T-helper 2 cell treated with Interferon-gamma antibody and Interleukin-4, amounts not matched to agents 5 μg/mL and 100 μg/mL, for 36 hours (primary cell): ENCODE results near the gene PPP6R2.

Experiments used
- DNase-seq: peaks from one replicate; pipeline ENCODE4 v3.0.0; 2021; ENCODE audit warnings: low spot score
- H3K27ac Mint-ChIP-seq: one replicate; pipeline ENCODE4 v1.8.0; 2021; ENCODE audit warnings: mild to moderate bottlenecking, mixed read lengths
- H3K27me3 Mint-ChIP-seq: one replicate; pipeline ENCODE4 v1.8.0; 2021; ENCODE audit warnings: low read depth, mixed read lengths
- H3K36me3 Mint-ChIP-seq: one replicate; pipeline ENCODE4 v1.8.0; 2021; ENCODE audit warnings: low read depth, mixed read lengths
- H3K4me1 Mint-ChIP-seq: one replicate; pipeline ENCODE4 v1.8.0; 2021; ENCODE audit warnings: low read depth, mixed read lengths
- H3K4me3 Mint-ChIP-seq: one replicate; pipeline ENCODE4 v1.8.0; 2022; ENCODE audit warnings: mild to moderate bottlenecking, moderate library complexity, mixed read lengths
- H3K9me3 Mint-ChIP-seq: one replicate; pipeline ENCODE4 v1.8.0; 2021; ENCODE audit warnings: mixed read lengths

Gene PPP6R2

GRCh38 chr22:50488006-50488677 is 145.0 kb downstream of the PPP6R2 start:
- Mint-ChIP-seq H3K36me3 (no peaks in the 10 kb centered on the region), H3K4me3 (no peak overlapping the region), H3K27ac (no peak overlapping the region), H3K9me3 (no peaks in the 10 kb centered on the region), H3K27me3 (no peaks in the 10 kb centered on the region), H3K4me1 (peaks cover 6% of the 10 kb centered on the region)
- no peak for DNase-seq

DNA sequence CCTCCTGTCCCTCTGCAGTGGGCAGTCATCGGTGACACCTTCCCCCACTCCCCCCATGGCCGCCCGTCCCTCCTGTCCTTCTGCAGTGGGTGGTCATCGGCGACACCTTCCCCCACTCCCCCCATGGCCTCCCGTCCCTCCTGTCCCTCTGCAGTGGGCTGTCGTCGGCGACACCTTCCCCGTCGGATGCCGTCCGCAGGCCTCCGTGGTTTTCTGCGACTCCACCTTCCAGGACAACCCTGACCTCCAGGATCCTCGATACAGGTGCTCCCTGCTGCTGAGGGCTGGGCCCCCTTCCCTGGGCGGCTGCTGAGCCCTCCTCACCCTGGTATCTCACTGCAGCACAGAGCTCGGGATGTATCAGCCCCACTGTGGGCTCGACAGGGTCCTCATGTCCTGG is 145.8 kb downstream of the PPP6R2 start:
- H3K27ac Mint-ChIP-seq = no peak overlapping the region
- no peaks in the 10 kb centered on the region for H3K27me3 Mint-ChIP-seq
- no peaks in the 10 kb centered on the region for H3K36me3 Mint-ChIP-seq
- H3K4me1 Mint-ChIP-seq = peaks cover 6% of the 10 kb centered on the region
- no peaks in the 10 kb centered on the region for H3K9me3 Mint-ChIP-seq
- no peak for DNase-seq
- no peak overlapping the region for H3K4me3 Mint-ChIP-seq

GRCh38 chr22:50489363-50490243 is 146.5 kb downstream of the PPP6R2 start:
- Mint-ChIP-seq H3K4me3 (no peak overlapping the region), H3K36me3 (no peaks in the 10 kb centered on the region)
- no peak for DNase-seq

DNA sequence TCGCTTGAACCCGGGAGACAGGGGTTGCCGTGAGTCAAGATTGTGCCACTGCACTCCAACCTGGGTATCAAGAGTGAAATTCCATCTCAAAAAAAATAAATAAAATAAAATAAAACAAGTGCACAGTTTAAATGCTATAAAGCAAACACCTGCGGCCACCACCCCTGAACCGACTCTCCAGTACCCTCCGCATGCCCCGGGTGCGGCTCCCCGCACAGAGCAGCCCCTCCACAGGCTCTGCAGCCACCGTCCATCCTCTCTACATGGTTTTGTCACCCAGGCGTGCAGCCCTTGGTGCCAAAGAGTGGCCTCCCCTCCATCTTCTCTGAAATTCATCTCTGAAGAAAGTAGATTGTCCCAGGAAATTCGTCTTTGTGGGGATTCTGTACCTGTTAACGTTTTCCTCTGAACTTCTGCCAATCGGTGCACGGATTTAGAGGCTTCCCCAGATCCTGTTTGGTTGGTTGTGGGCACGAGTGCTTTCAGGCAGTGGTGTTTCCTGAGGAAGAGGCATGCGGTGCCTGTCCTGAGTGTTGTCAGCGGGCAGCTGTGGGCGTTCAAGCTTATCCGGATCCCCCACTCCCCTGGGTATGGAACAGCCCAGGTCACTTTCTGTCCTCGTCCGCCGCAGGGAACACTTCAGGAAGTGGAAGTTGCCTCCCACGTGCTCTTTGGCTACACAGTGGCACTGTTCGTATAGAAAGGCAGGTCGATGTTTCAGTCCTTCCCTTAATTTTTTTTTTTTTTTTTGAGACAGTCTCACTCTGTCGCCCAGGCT is 147.6 kb downstream of the PPP6R2 start:
- H3K4me3 Mint-ChIP-seq = no peak overlapping the region
- H3K27me3 Mint-ChIP-seq = no peaks in the 10 kb centered on the region
- no peaks in the 10 kb centered on the region for H3K9me3 Mint-ChIP-seq
- no peak for DNase-seq
- peaks cover 6% of the 10 kb centered on the region for H3K4me1 Mint-ChIP-seq
- no peak overlapping the region for H3K27ac Mint-ChIP-seq
- no peaks in the 10 kb centered on the region for H3K36me3 Mint-ChIP-seq

More at GRCh38 chr22:50489363-50490243, 146.5 kb downstream of the PPP6R2 start:
- no peaks in the 10 kb centered on the region for H3K27me3 Mint-ChIP-seq
- H3K27ac Mint-ChIP-seq = no peak overlapping the region
- no peaks in the 10 kb centered on the region for H3K9me3 Mint-ChIP-seq
- peaks cover 6% of the 10 kb centered on the region for H3K4me1 Mint-ChIP-seq
